ENCODE measurements around the gene TRMT10B.
A peak's percentile ranks its signal among the peaks of the same experiment; 100 is the strongest.
"Not testable (repeated sequence)": the region's sequence is repeated elsewhere in the genome, so short reads cannot be mapped to it uniquely, and the experiment has no call there.

The TRMT10B gene

GRCh38 chr9:37751186-37751585, 2.4 kb upstream of the TRMT10B start:
- no peak for DNase-seq (ENCODE audit: low read depth)
- TF ChIP-seq CTCF (IDR thresholded peaks at IDR 0.05; ENCODE audit: low read depth, low read length) = no peak
- TF ChIP-seq MAX (IDR thresholded peaks at IDR 0.05; ENCODE audit: low read depth, low read length) = no peak
- TF ChIP-seq MYC (IDR thresholded peaks at IDR 0.05; ENCODE audit: low read depth, low read length) = no peak
- TF ChIP-seq POLR2A (IDR thresholded peaks at IDR 0.05; ENCODE audit: extremely low read depth, insufficient read length) = no peak

GRCh38 chr9:37751704-37752103, 1.9 kb upstream of the TRMT10B start:
- not testable (repeated sequence) for H3K4me3 ChIP-seq (ENCODE audit: low read depth, low read length); DNase-seq (ENCODE audit: low read depth)

More at GRCh38 chr9:37751186-37751585, 2.4 kb upstream of the TRMT10B start:
- H3K4me3 ChIP-seq (ENCODE audit: low read depth, low read length) = no peak overlapping the region

- not testable (repeated sequence) for DNase-seq (ENCODE audit: low read depth); H3K4me3 ChIP-seq (ENCODE audit: low read depth, low read length)
Observed at GRCh38 chr9:37752112-37752511, 1.5 kb upstream of the TRMT10B start.

- no peak for DNase-seq (ENCODE audit: low read depth)
- TF ChIP-seq MYC (IDR thresholded peaks at IDR 0.05; ENCODE audit: low read depth, low read length) (no peak), POLR2A (IDR thresholded peaks at IDR 0.05; ENCODE audit: extremely low read depth, insufficient read length) (no peak), MAX (IDR thresholded peaks at IDR 0.05; ENCODE audit: low read depth, low read length) (no peak), CTCF (IDR thresholded peaks at IDR 0.05; ENCODE audit: low read depth, low read length) (no peak)
- H3K4me3 ChIP-seq (ENCODE audit: low read depth, low read length) = peak overlapping the region; percentile 87
Observed at GRCh38 chr9:37752642-37753488, 740 bp upstream of the TRMT10B start.

GRCh38 chr9:37758747-37759146, 5.1 kb downstream of the TRMT10B start:
- DNase-seq (ENCODE audit: low read depth) = no peak
- no peak overlapping the region for H3K4me3 ChIP-seq (ENCODE audit: low read depth, low read length)
- TF ChIP-seq CTCF (IDR thresholded peaks at IDR 0.05; ENCODE audit: low read depth, low read length) (no peak), POLR2A (IDR thresholded peaks at IDR 0.05; ENCODE audit: extremely low read depth, insufficient read length) (no peak), MAX (IDR thresholded peaks at IDR 0.05; ENCODE audit: low read depth, low read length) (no peak), MYC (IDR thresholded peaks at IDR 0.05; ENCODE audit: low read depth, low read length) (no peak)

GRCh38 chr9:37760416-37761161, 7.0 kb downstream of the TRMT10B start:
- TF ChIP-seq CTCF (IDR thresholded peaks at IDR 0.05; ENCODE audit: low read depth, low read length) = no peak
- TF ChIP-seq POLR2A (IDR thresholded peaks at IDR 0.05; ENCODE audit: extremely low read depth, insufficient read length) = no peak
- no peak for TF ChIP-seq MYC (IDR thresholded peaks at IDR 0.05; ENCODE audit: low read depth, low read length)
- no peak for TF ChIP-seq MAX (IDR thresholded peaks at IDR 0.05; ENCODE audit: low read depth, low read length)

More at GRCh38 chr9:37760416-37761161, 7.0 kb downstream of the TRMT10B start:
- H3K4me3 ChIP-seq (ENCODE audit: low read depth, low read length) = no peak overlapping the region
- no peak for DNase-seq (ENCODE audit: low read depth)

Measured in NB4 (cell line).